ENCODE measurements around the gene GNB1. TPM values are rescaled to one million over a fixed set of nuclear protein-coding genes. Genes with fewer than 3 reads are reported as not detected.

Gene GNB1
- total RNA-seq, 1 donor from 2014 or later, result 159 TPM

DNA sequence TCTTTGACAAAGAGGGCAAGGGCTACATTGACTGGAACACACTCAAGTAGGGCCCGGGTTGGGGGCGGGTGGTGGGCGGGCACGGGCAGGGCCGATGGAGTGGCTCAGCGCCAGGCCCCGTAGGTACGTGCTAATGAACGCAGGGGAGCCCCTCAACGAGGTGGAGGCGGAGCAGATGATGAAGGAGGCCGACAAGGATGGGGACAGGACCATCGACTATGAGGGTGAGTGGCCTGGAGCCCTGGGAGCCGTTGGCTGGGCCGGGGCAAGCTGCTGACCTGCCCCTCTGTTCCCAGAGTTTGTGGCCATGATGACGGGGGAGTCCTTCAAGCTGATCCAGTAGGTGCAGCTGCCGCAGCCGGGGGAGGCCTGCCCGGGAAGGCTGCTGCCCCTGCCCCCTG, 26.0 kb upstream of the GNB1 start:
- H3K4me3 ChIP-seq, result no peak overlapping the region
- intact Hi-C loops (cut with DNase I), result no loop called here
- H3K27me3 ChIP-seq, result no peaks in the 10 kb centered on the region
- H3K27ac ChIP-seq, result no peak overlapping the region
- H3K36me3 ChIP-seq, result no peaks in the 10 kb centered on the region
- DNase-seq (ENCODE audit: extremely low spot score in 2 of 2), result no peak
- TF ChIP-seq POLR2A (IDR thresholded peaks at IDR 0.05) (no peak), POLR2AphosphoS5 (IDR thresholded peaks at IDR 0.05; ENCODE audit: insufficient read depth in 1 of 2, low read depth in 1 of 2) (no peak), CTCF (IDR thresholded peaks at IDR 0.05) (no peak)
- H3K4me1 ChIP-seq, result peaks cover 21% of the 10 kb centered on the region
- H3K9me3 ChIP-seq, result no peaks in the 10 kb centered on the region

- DNase-seq (ENCODE audit: extremely low spot score in 2 of 2), result no peak
- H3K27ac ChIP-seq, result no peak overlapping the region
- intact Hi-C loops (cut with DNase I), result no loop called here
- H3K4me1 ChIP-seq, result peaks cover 21% of the 10 kb centered on the region
- no peak for TF ChIP-seq POLR2A (IDR thresholded peaks at IDR 0.05)
- TF ChIP-seq CTCF (IDR thresholded peaks at IDR 0.05), result no peak
- no peak for TF ChIP-seq POLR2AphosphoS5 (IDR thresholded peaks at IDR 0.05; ENCODE audit: insufficient read depth in 1 of 2, low read depth in 1 of 2)
- H3K27me3 ChIP-seq, result no peaks in the 10 kb centered on the region
- no peaks in the 10 kb centered on the region for H3K9me3 ChIP-seq
- no peaks in the 10 kb centered on the region for H3K36me3 ChIP-seq
- no peak overlapping the region for H3K4me3 ChIP-seq
These were observed 25.3 kb upstream of the GNB1 start for GRCh38 chr1:1915911-1916840.

DNA sequence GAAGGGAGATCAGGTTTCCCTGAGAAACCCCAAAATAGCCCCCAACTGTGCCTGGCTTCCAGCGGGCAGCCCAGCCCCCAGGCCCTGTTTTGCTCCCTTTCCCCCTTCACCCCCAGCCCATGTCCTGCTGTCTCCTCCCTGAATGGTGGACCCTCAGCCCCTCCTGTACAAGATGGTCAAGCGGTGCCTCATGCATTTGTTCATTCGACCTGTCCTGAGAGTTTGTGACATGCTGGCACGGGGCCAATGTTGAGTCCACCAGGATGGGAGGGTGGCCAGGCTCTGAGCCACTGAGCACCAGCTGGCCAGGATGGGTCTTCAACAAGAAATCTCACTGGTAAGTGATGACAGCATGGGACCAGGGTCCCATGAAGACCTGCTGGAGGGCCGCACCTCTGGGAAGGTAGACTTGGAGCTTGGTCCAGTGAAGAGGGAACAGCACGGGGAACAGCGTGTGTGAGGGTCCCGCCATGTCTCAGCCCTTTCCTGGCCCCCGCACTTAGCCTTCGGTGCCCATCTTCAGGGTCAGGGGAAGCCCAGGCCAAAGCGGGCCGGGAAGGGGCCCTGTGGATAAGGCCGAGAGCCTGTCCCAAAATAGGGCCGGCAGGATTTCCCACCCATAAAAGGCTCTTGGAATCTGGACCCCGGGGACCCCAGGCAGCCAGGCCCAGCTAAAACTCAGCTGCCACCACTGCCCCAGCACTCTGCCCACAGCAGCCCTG, 24.2 kb upstream of the GNB1 start, which contains the start of gene CALML6:
TSS of gene CALML6 (plus strand) at position 290 of the 722 bp plus-strand sequence. CDS start at position 311, 21 bp downstream.
- no peak within 1 kb of the TSS for H3K27ac ChIP-seq
- DNase-seq (ENCODE audit: extremely low spot score in 2 of 2), result no peak
- intact Hi-C loops (cut with DNase I), result no loop called here

GRCh38 chr1:1914101-1914970, 23.4 kb upstream of the GNB1 start:
- H3K27ac ChIP-seq, result no peak overlapping the region
- no peak for DNase-seq (ENCODE audit: extremely low spot score in 2 of 2)
- H3K4me1 ChIP-seq, result peaks cover 23% of the 10 kb centered on the region
- TF ChIP-seq CTCF (IDR thresholded peaks at IDR 0.05) (no peak), POLR2AphosphoS5 (IDR thresholded peaks at IDR 0.05; ENCODE audit: insufficient read depth in 1 of 2, low read depth in 1 of 2) (no peak), POLR2A (IDR thresholded peaks at IDR 0.05) (no peak)
- H3K27me3 ChIP-seq, result no peaks in the 10 kb centered on the region
- no peaks in the 10 kb centered on the region for H3K9me3 ChIP-seq
- intact Hi-C loops (cut with DNase I), result no loop called here
- no peaks in the 10 kb centered on the region for H3K36me3 ChIP-seq
- no peak overlapping the region for H3K4me3 ChIP-seq

More for the DNA sequence above, 24.2 kb upstream of the GNB1 start, which contains the start of gene CALML6:
- no peak for TF ChIP-seq CTCF (IDR thresholded peaks at IDR 0.05)
- no peak for TF ChIP-seq POLR2A (IDR thresholded peaks at IDR 0.05)
- TF ChIP-seq POLR2AphosphoS5 (IDR thresholded peaks at IDR 0.05; ENCODE audit: insufficient read depth in 1 of 2, low read depth in 1 of 2), result no peak
- Histone ChIP-seq H3K4me3 (no peak within 1 kb of the TSS), H3K27me3 (no peaks in the 10 kb centered on the region), H3K9me3 (no peaks in the 10 kb centered on the region), H3K4me1 (peaks cover 21% of the 10 kb centered on the region), H3K36me3 (no peaks in the 10 kb centered on the region)

Measured in vagina (tissue), 2 donors.